DLD1 (cell line): ENCODE measurements around the gene TMED4.
"Not testable (repeated sequence)": the region's sequence is repeated elsewhere in the genome, so short reads cannot be mapped to it uniquely, and the experiment has no call there.

ENCODE experiments used
- in situ Hi-C: cut with HindIII; loops from 2 replicates; pipeline ENCODE4 v1.10.0; 2017; ENCODE audit warnings: low sequenced_read_pairs

The TMED4 gene

GRCh38 chr7:44569959-44570358 lies 12.1 kb downstream of the TMED4 start:
- in situ Hi-C loops = no loop called here

- in situ Hi-C loops = no loop called here
Observed at GRCh38 chr7:44568771-44569560, 13.1 kb downstream of the TMED4 start.

DNA sequence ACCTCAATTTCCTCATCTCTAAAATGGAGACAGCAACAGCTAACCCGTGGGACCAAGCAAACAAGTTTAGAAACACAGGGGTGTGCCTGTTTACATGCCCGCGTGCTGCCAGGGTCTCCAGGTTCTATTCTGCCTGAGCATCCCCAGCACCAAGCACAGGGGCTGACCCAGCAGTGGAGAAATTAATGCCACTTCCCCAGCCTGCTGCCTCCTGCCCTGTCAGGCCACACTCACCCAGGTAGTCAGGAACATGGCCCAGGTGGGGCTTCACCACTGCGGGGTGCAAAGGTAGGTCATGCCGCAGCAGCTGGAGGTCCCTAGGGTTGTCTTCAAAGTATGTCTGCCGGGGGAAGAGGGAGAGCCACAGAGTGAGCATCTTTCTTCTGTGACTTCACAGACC lies 14.1 kb downstream of the TMED4 start:
- in situ Hi-C loops = no loop called here

DNA sequence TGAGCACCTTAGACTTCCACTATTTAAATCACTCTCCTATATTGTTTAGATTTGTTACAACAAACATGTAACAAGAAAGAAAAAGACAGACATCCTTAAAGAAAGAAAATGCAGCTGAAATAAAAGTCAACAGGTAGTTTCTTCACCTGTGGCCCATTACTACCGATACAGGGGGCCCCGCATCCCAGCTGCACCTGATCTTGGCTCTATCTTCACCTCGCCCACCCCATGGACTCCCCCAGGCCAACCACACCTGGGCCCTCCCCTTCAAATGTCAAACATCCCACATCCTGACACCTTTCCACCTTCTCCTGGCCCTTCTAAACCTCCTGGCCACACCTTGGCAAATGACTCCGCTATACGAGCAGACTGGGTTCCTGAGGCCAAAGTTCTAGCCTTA lies 15.4 kb downstream of the TMED4 start:
- in situ Hi-C loops = no loop called here

GRCh38 chr7:44565795-44566559 lies 16.1 kb downstream of the TMED4 start:
- in situ Hi-C loops = no loop called here

DNA sequence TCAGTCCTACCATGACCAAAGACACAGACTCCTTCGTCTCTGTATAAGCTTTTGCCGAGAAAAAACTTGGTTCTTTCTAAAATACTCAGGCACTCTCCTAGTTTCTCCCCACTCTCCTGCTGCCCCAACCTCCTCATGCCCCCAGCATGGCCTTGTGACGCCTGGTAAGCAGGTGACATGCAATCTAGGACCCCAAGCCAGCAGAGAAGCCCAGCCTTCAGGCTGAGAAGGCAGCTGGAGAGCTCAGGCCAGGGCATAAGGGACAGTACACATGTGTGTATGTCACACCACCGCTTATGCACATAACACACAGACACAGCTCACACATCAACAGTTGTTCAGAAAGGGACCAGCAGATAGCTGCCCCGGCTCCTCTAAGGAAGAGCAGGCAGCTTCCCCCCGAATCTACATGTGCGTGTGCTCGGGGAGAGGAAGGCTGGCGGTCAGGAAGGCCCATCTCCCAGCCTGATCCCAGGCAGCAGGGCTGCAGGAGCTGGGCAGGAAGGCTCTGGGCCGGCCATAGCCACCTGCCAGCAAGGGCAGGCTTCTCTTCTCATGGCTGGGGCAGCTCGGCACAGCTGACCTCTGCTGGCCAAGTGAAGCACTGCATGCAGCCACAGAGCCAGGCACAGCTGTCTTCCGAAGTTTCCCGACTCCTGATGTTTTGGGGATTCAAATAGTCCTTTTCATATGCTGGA lies 16.8 kb downstream of the TMED4 start:
- in situ Hi-C loops = no loop called here

DNA sequence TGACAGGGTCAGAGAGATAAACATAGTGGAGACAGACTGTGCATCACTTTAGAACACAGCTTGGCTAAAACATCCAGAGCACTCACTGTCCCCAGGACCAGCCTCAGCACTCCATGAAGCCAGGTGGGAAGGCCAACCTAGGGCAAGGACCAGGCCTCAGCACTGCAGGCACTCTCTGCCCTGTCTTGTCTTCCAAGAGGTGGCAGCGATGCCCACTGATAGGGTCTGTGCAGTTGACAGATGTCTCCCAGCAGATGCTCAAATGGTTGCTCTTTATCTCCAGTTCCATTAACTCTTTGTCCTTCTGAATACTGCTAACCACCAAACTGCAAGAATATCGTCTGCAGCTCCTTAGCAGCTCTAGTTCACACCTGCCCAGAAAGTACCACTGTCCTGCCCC lies 17.4 kb downstream of the TMED4 start:
- in situ Hi-C loops = no loop called here

DNA sequence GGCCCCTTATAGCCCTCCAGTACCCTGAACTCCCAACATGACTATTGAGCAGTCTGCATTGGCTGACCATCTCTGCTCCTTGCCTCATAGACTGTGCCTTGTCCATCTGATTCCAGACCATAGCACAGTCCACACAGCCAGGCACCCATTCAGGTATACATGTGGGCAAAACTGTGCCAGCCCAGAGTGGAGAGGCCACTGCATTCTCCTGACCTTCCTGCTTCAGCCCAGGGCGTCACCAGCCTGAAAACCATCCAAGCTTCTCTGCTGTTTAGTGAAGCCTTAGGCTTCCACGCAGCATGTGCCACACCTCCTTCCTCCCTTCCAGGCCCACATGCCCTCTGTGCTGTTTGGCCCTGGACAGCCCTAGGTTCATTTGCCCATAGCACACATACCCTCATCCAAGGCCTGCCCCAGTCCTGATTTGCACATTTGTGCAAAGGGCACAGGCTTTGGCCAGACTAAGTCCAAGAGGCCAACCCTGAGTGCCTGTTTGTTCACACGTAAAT lies 18.8 kb downstream of the TMED4 start:
- in situ Hi-C loops = no loop called here

- in situ Hi-C loops = not testable (repeated sequence)
Observed at GRCh38 chr7:44562622-44562962, 19.4 kb downstream of the TMED4 start.

DNA sequence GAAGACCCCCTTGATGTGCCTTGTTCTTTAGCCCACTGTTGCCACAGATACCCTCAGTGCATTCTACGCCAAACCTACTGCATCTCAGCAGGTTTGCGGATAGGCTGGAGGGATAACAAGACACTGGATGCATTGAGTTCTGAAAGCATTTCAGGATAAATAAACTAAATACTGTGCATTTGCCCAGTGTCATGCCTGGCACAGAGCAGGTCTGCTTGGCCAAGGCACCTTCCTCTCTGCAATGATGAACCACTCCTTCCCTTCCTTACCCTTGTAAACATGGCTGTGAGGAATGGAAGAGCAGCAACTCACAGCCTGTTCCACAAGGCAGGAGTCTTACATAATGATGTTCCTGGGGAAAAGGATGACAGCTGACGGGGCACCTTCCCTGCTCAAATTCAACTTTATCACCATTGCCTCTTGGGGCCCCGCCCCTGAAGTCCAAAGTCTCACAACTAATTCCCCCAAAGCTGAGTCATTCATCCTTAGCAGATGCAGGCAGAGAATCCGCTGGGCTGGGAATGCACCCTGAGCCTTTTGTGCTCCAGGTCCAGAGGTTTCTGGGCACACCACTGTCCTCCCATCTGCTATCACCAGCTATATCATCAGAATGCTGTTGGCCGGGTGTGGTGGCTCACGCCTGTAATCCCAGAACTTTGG lies 19.9 kb downstream of the TMED4 start:
- in situ Hi-C loops = no loop called here

GRCh38 chr7:44561481-44561880 lies 20.6 kb downstream of the TMED4 start:
- in situ Hi-C loops = no loop called here

DNA sequence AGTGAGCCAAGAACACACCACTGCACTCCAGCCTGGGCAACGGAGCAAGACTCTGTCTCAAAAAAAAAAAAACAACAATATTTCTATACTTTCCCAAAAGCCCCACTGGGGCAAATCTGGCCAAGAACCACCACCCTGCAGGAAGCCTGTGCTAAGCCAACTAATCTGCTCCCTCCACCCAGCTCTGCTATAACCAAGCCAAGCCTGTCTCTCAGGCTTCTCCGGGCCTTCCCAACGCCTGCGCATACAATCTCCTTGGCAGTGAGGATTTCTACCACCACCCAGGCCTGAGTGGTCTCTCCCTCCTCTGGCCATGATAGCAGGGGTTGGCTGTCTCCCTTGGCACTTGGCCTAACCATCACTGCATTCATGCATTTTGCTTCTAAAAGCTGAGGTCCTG lies 22.5 kb downstream of the TMED4 start:
- in situ Hi-C loops = no loop called here

GRCh38 chr7:44557485-44557884 lies 24.5 kb downstream of the TMED4 start:
- in situ Hi-C loops = no loop called here

DNA sequence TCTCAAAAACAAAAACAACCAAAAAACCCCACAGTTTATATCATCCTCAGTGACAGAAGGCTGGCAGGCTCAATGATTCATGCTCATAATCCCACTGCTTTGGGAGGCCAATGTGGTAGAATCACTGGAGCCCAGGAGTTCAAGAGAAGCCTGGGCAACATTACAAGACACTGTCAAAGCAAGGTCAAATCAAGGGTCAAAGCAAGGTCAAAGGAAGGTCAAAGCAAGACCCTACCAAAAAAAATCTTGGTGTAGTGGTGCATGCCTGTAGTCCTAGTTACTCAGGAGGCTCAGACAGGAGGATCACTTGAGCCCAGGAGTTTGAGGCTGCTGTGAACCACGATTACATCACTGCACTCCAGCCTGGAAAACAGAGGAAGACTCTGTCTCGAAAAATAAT lies 26.7 kb downstream of the TMED4 start:
- in situ Hi-C loops = no loop called here

DNA sequence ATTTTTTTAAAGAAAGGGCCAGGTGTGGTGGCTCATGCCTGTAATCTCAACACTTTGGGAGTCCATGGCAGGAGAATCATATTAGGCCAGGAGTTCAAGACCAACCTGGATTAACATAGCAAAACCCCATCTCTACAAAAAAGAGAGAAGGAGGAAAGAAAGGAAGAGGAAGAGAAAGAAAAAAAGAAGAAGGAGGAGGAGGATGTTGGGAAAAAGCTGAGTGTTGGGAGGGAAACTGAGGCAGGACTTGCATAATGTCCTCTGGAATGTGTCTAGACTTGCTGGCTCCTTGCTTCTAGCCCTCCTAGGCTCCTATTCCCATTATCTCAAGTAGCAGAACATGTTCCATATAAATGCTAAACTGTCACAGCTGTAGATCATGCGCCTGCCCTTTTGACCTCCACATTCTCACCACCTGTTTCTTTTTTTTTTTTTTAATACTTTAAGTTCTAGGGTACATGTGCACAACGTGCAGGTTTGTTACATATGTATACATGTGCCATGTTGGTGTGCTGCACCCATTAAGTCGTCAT lies 29.5 kb downstream of the TMED4 start:
- in situ Hi-C loops = not testable (repeated sequence)

DNA sequence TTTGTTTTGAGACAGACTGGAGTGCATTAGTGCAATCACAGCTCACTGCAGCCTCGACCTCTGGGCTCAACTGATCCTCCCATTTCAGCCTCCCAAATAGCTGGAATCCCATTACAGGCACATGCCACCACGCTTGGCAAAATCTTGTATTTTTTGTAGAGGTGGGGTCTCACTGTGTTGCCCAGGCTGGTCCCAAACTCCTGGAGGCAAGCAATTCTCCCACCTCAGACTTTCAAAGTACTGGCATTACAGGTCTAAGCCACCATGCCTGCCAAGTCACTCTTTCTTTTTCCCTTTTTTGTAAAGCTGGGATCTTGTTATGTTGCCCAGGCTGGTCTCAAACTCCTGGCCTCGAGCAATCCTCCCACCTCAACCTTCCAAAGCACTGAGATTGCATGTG lies 32.6 kb downstream of the TMED4 start:
- in situ Hi-C loops = no loop called here

DNA sequence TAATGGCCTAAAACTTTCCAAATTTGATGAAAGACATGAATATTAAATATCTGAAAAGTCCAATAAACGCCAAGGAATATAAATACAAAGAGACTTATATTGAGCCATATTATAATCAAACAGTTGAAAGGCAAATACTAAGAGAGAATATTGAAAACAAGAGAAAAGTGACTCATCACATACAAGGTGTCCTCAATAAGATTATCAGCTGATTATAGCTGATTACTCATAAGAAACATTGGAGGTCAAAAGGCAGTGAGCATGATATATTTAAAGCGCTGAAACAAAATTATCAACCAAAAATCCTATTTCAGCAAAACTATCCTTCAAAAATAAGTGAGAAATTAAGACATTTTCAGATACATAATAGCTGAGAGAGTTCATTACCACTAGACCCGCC lies 33.1 kb downstream of the TMED4 start:
- in situ Hi-C loops = no loop called here

DNA sequence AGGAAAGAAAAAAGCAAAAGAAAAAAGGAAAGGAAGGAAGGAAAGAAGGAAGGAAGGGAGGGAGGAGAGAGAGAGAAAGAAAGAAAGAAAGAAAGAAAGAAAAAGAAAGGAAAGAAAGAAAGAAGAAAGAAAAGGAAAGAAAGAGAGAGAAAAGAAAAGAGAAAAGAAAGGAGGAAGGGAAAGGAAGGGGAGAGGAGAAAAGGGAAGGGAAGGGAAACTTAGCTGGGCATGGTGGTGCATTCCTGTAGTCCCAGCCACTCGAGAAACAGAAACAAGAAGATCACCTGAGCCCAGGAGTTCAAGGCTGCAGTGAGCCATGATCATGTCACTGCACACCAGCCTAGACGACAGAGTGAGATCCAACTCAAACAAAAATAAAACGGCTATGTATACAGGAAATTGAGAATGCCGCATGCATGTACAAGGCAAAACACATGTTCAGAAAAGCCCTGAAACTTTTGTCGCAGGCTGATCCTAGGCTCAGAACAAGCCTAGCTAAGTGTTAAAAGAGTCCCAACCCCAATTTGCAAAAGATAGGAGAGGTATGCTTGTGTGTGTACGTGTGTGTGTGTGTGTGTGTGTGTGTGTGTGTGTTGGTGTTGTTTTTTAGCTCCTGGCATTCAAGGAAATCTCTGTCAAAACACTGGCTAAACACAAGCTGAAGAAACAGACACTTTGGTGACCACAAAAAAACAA lies 34.3 kb downstream of the TMED4 start:
- in situ Hi-C loops = no loop called here

- in situ Hi-C loops = no loop called here
Observed at GRCh38 chr7:44541876-44542610, 40.0 kb downstream of the TMED4 start.
